Keratinocyte (primary cell): ENCODE data around the gene DRAM2. TPM values are rescaled to one million over a fixed set of nuclear protein-coding genes. Genes with fewer than 3 reads are reported as not detected.
A peak's percentile ranks its signal among the peaks of the same experiment; 100 is the strongest.

Experiments used
- DNase-seq: peaks from one replicate; pipeline ENCODE4 v3.0.0-alpha.2; 2011; ENCODE audit warnings: low read depth, missing footprints, low spot score
- FAIRE-seq: peaks from 2 replicates; lab custom pipeline; 2011; peaks lifted over from hg19 to GRCh38; lab: Jason Lieb, UNC
- H2AFZ ChIP-seq: 2 replicates; pipeline ENCODE4 v1.6.0; 2012; ENCODE audit warnings: low read length, control low read depth, inconsistent platforms; ENCODE audit not compliant: control insufficient read depth
- H3K27ac ChIP-seq: 2 replicates; pipeline ENCODE4 v1.5.1; 2011; ENCODE audit warnings: low read length; ENCODE audit not compliant: control insufficient read depth, insufficient read depth
- H3K27me3 ChIP-seq: 3 replicates; pipeline ENCODE4 v1.6.0; 2011; ENCODE audit warnings: low read length; ENCODE audit not compliant: control insufficient read depth, insufficient read depth; ENCODE audit errors: extremely low read depth
- H3K36me3 ChIP-seq, 2 experiments: 2 replicates in 1 of 2; 3 replicates in 1 of 2; pipeline ENCODE4 v1.5.1; 2011; ENCODE audit warnings: low read length in 2 of 2, mild to moderate bottlenecking in 1 of 2; ENCODE audit not compliant: control insufficient read depth in 2 of 2, insufficient read depth in 2 of 2; ENCODE audit errors: extremely low read depth in 1 of 2
- H3K4me1 ChIP-seq: 3 replicates; pipeline ENCODE4 v1.5.1; 2011; ENCODE audit warnings: low read length; ENCODE audit not compliant: control insufficient read depth, insufficient read depth; ENCODE audit errors: extremely low read depth
- H3K4me2 ChIP-seq: 3 replicates; pipeline ENCODE4 v1.6.0; 2011; ENCODE audit warnings: low read depth, low read length; ENCODE audit not compliant: control insufficient read depth, insufficient read depth; ENCODE audit errors: extremely low read depth
- H3K4me3 ChIP-seq, 3 experiments: fragments of 200-600 bp in 1 of 3; sonication (generic) in 1 of 3; 2 replicates in 2 of 3; 3 replicates in 1 of 3; pipeline ENCODE4 v1.5.1; 2011 to 2016; ENCODE audit warnings: low read length in 3 of 3, mild to moderate bottlenecking in 3 of 3, control low read depth in 2 of 3, inconsistent platforms in 1 of 3, low read depth in 1 of 3, mixed read lengths in 1 of 3, mixed run types in 1 of 3, moderate library complexity in 1 of 3; ENCODE audit not compliant: control insufficient read depth in 2 of 3, insufficient read depth in 2 of 3; ENCODE audit errors: extremely low read depth in 1 of 3
- H3K79me2 ChIP-seq: 2 replicates; pipeline ENCODE4 v1.6.0; 2012; ENCODE audit warnings: low read length; ENCODE audit not compliant: control insufficient read depth, insufficient read depth
- H3K9ac ChIP-seq: 3 replicates; pipeline ENCODE4 v1.6.0; 2011; ENCODE audit warnings: low read length; ENCODE audit not compliant: control insufficient read depth, insufficient read depth; ENCODE audit errors: extremely low read depth
- H3K9me1 ChIP-seq: 3 replicates; pipeline ENCODE4 v1.6.0; 2011; ENCODE audit warnings: low read length; ENCODE audit not compliant: control insufficient read depth, insufficient read depth; ENCODE audit errors: extremely low read depth
- H3K9me3 ChIP-seq: 2 replicates; pipeline ENCODE4 v1.5.1; 2012; ENCODE audit warnings: low read depth, low read length; ENCODE audit not compliant: control insufficient read depth
- H4K20me1 ChIP-seq: 3 replicates; pipeline ENCODE4 v1.6.0; 2011; ENCODE audit warnings: low read length; ENCODE audit not compliant: control insufficient read depth, insufficient read depth; ENCODE audit errors: extremely low read depth
- EZH2 ChIP-seq: IDR thresholded peaks from one replicate; pipeline ENCODE4 v1.6.1; 2012; ENCODE audit warnings: inconsistent platforms, mild to moderate bottlenecking, low read length, moderate library complexity
- dilution Hi-C: fragments of 300-500 bp; cut with MboI; formaldehyde crosslinking; loops from one replicate; pipeline ENCODE4 v1.7.0; 2020; ENCODE audit warnings: low sequenced_read_pairs; ENCODE audit not compliant: extremely low pct_ligation_motif_present
- polyA minus RNA-seq, 3 experiments: library from RNA; depleted of rRNA, polyadenylated mRNA; stranded (reverse); fragments of >200 nt; gene quantifications; 1 replicate in 1 of 3; 2 replicates in 1 of 3; 3 replicates in 1 of 3; pipeline ENCODE4 v1.2.3, GENCODE V29; 2011
- polyA plus RNA-seq, 5 experiments: library from polyadenylated mRNA; depleted of rRNA in 3 of 5; stranded (reverse) in 3 of 5; stranded (forward) in 1 of 5; unstranded in 1 of 5; fragments of >200 nt; gene quantifications; 1 replicate in 1 of 5; 2 replicates in 3 of 5; 3 replicates in 1 of 5; pipeline versions ENCODE4 v1.2.1 to v1.2.3, GENCODE V29; 2011 to 2012; ENCODE audit warnings: missing spikeins in 2 of 5, low read depth in 1 of 5, low replicate concordance in 1 of 5
- TF ChIP-seq, protein P1 (sequence below), 3 experiments: IDR thresholded peaks in 1 of 3; conservative IDR thresholded peaks in 1 of 3; optimal IDR thresholded peaks in 1 of 3; 2 replicates in 2 of 3; 3 replicates in 1 of 3; pipeline versions ENCODE3 to v1.5.1; 2011; ENCODE audit warnings: low read length in 3 of 3, mild to moderate bottlenecking in 3 of 3, moderate library complexity in 2 of 3, control low read depth in 1 of 3, inconsistent platforms in 1 of 3; ENCODE audit not compliant: insufficient read depth in 2 of 3; ENCODE audit errors: extremely low read depth in 1 of 3

DRAM2 gene
- polyA plus RNA-seq (50.7 to 118 TPM (median 117 TPM) in 3 replicates), polyA minus RNA-seq (24.9 to 73.2 TPM (median 69.4 TPM) in 3 replicates)
- 110 TPM for polyA plus RNA-seq (2011; ENCODE audit: low read depth)
- 55.8 and 128 TPM in 2 replicates for polyA plus RNA-seq (2011; cell fraction: cytosol; rRNA removed)
- polyA plus RNA-seq (2011; cell fraction: nucleus; rRNA removed) = 79.3 and 102 TPM in 2 replicates
- 39.6 and 98.0 TPM in 2 replicates for polyA plus RNA-seq (2012; ENCODE audit: low replicate concordance)
- polyA minus RNA-seq (2011; cell fraction: cytosol; rRNA and poly(A)+ RNA removed) = 21.9 TPM
- polyA minus RNA-seq (2011; cell fraction: nucleus; rRNA and poly(A)+ RNA removed) = 29.6 and 47.8 TPM in 2 replicates

DNA sequence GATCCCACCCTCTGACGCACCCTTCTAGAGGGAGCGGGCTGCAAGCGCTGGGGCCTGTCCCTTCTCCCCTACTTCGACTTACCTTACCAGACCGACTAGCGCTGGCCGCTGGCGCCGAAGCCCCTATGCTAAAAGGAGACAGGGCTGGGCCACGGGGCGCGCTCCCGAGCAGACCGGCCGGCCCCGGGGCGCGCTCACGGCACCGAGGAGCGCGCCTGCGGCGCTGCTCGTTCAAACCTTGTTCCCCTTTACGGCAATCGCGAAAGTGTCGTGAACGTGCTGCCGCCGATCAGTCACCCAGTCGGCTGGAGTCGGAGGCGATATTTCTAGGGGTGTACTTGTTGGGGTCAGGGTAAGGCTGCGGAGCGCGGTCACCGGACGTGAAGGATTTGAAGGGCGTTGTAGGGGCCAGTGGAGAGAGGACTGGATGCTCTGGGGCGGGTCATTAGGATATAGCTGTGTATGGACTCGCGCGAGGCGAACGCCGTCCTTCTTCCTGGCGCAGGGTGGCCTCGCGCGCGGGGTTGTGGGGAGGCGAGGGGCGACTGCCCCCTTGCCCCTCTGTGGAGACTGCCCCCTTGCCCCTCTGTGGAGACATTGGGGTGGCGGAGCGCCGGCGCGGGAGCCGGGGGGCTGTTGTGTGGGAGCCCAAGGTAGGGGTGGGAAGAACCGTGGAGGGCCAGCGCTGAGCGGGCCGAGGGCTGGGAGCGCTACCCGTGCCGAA lies at the start of gene DRAM2, which contains the start of gene CEPT1:
DRAM2 (minus strand) TSS at position 138 of the 724 bp plus-strand sequence. CDS start 8,539 bp downstream, outside the sequence.
CEPT1 (plus strand) TSS at position 268 of the 724 bp plus-strand sequence. CDS start 7,492 bp downstream, outside the sequence.
- FAIRE-seq = no peak
- Histone ChIP-seq H3K9me3 (no peaks in the 10 kb centered on the region), H2AFZ (peak within 1 kb of the TSS; percentile 98), H3K9ac (peak within 1 kb of the TSS; percentile 91), H3K4me1 (peaks cover 19% of the 10 kb centered on the region), H3K36me3 (peaks cover 0 to 5% of the 10 kb centered on the region in 2 experiments), H4K20me1 (no peaks in the 10 kb centered on the region), H3K27me3 (no peaks in the 10 kb centered on the region), H3K9me1 (no peaks in the 10 kb centered on the region), H3K4me3 (peak within 1 kb of the TSS; percentile 80 to 99 (median 90)), H3K27ac (peak within 1 kb of the TSS; percentile 92), H3K79me2 (peaks cover 62% of the 10 kb centered on the region), H3K4me2 (peak within 1 kb of the TSS; percentile 93)
- DNase-seq = peak; percentile 90
- TF ChIP-seq, protein P1, sequence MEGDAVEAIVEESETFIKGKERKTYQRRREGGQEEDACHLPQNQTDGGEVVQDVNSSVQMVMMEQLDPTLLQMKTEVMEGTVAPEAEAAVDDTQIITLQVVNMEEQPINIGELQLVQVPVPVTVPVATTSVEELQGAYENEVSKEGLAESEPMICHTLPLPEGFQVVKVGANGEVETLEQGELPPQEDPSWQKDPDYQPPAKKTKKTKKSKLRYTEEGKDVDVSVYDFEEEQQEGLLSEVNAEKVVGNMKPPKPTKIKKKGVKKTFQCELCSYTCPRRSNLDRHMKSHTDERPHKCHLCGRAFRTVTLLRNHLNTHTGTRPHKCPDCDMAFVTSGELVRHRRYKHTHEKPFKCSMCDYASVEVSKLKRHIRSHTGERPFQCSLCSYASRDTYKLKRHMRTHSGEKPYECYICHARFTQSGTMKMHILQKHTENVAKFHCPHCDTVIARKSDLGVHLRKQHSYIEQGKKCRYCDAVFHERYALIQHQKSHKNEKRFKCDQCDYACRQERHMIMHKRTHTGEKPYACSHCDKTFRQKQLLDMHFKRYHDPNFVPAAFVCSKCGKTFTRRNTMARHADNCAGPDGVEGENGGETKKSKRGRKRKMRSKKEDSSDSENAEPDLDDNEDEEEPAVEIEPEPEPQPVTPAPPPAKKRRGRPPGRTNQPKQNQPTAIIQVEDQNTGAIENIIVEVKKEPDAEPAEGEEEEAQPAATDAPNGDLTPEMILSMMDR (optimal IDR thresholded peaks at IDR 0.05 in 1 of 3, IDR thresholded peaks at IDR 0.05 in 1 of 3, conservative IDR thresholded peaks at IDR 0.05 in 1 of 3; ENCODE audit: extremely low read depth in 1 of 3, insufficient read depth in 2 of 3, low read length in 3 of 3) = no peak
- no peak for TF ChIP-seq EZH2
- dilution Hi-C loops = no loop called here

DNA sequence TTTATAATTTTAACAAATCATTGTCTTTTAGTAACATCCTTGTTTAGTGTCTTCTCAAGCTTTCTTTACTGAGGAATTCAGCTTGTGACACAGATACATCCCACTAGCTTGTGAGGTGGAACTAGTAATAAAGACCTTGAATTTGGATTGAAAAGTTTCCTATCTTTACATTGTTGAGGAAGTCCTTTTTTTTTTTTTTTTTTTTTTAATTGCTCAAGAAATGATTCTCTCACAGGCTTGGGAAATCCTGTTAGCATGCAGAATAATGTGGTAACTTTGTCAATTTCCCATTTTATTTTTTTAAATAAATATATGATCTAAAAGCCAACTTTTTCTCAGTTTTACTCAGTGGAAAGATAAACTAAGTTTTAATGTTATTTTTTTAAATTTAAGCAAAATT lies 44.8 kb upstream of the DRAM2 start:
- H3K9me1 ChIP-seq = no peaks in the 10 kb centered on the region
- H4K20me1 ChIP-seq = no peaks in the 10 kb centered on the region
- dilution Hi-C loops = no loop called here
- no peak overlapping the region for H3K4me3 ChIP-seq
- H3K9me3 ChIP-seq = no peaks in the 10 kb centered on the region
- H3K27ac ChIP-seq = no peak overlapping the region
- H3K9ac ChIP-seq = no peak overlapping the region
- no peak for FAIRE-seq
- no peak overlapping the region for H3K4me2 ChIP-seq
- peaks cover 9 to 32% of the 10 kb centered on the region in 2 experiments for H3K36me3 ChIP-seq
- no peaks in the 10 kb centered on the region for H3K79me2 ChIP-seq
- no peaks in the 10 kb centered on the region for H3K27me3 ChIP-seq
- TF ChIP-seq EZH2 = no peak
- peaks cover 6% of the 10 kb centered on the region for H3K4me1 ChIP-seq
- DNase-seq = no peak
- H2AFZ ChIP-seq = no peak overlapping the region
